Thyroid gland (tissue), 4 donors: ENCODE measurements around the gene TMEM92.

Experiments
- CTCF ChIP-seq, 6 experiments: fragments of 200-600 bp in 3 of 6; fragments of 450-650 bp in 3 of 6; sonication (generic) in 3 of 6; IDR thresholded peaks; one replicate each; pipeline ENCODE4 v1.5.1; 2016 to 2019; ENCODE audit warnings: antibody characterized with exemption in 6 of 6, mild to moderate bottlenecking in 2 of 6, inconsistent platforms in 1 of 6, moderate library complexity in 1 of 6
- POLR2A ChIP-seq, 2 donors: fragments of 450-650 bp; IDR thresholded peaks; one replicate each; pipeline ENCODE4 v1.6.1; 2017; ENCODE audit warnings: antibody characterized with exemption in 2 of 2, mild to moderate bottlenecking in 2 of 2, moderate library complexity in 1 of 2

GRCh38 chr17:50274897-50275221 is 593 bp downstream of the TMEM92 start:
- TF ChIP-seq CTCF (IDR thresholded peaks at IDR 0.05): no peak
- no peak for TF ChIP-seq POLR2A (IDR thresholded peaks at IDR 0.05)
